T-cell (primary cell): ENCODE measurements around the gene SLCO3A1. TPM values are rescaled to one million over a fixed set of nuclear protein-coding genes. Genes with fewer than 3 reads are reported as not detected.

Experiments used
- ATAC-seq, 4 experiments: fragments of 200-7000 bp in 3 of 4; fragments of 150-1000 bp in 1 of 4; cut with Tn5 transposase; replicated peaks in 1 of 4; 1 replicate in 3 of 4; 2 replicates in 1 of 4; pipeline ENCODE4 v1.10.0; 2021; ENCODE audit warnings: moderate library complexity in 3 of 4, mild to moderate bottlenecking in 2 of 4, moderate number of reproducible peaks in 1 of 4
- CTCF ChIA-PET, 2 donors: fragments of 300-600 bp; sonication (Branson Sonifier 250); formaldehyde crosslinking; loops; one replicate each; lab custom pipeline; 2022; ENCODE audit warnings: antibody characterized with exemption in 2 of 2; lab: Charles Lee
- POLR2A ChIA-PET, 2 donors: fragments of 300-600 bp; sonication (Branson Sonifier 250); formaldehyde crosslinking; loops; one replicate each; lab custom pipeline; 2022; ENCODE audit warnings: antibody characterized with exemption in 2 of 2; lab: Charles Lee
- DNase-seq, 35 experiments: peaks; one replicate each; pipeline versions ENCODE4 v3.0.0 to v3.0.0-alpha.2; 2013 to 2023
- H3K27ac ChIP-seq: one replicate; pipeline ENCODE4 v1.5.1; 2013; ENCODE audit warnings: low read length
- H3K27me3 ChIP-seq, 2 experiments: replicated peaks in 1 of 2; 1 replicate in 1 of 2; 2 replicates in 1 of 2; pipeline versions ENCODE4 v1.6.1 to v1.7.0; 2013; ENCODE audit warnings: low read length in 1 of 2, mixed read lengths in 1 of 2; ENCODE audit not compliant: control insufficient read depth in 2 of 2, insufficient read depth in 2 of 2; ENCODE audit errors: extremely low read depth in 1 of 2
- H3K36me3 ChIP-seq, 2 donors: 1 replicate in 1 of 2; 2 replicates in 1 of 2; pipeline versions ENCODE4 v1.6.1 to v1.7.0; 2013; ENCODE audit warnings: low read length in 1 of 2; ENCODE audit not compliant: control insufficient read depth in 2 of 2, insufficient read depth in 1 of 2; ENCODE audit errors: extremely low read depth in 1 of 2
- H3K4me1 ChIP-seq, 2 experiments: 1 replicate in 1 of 2; 2 replicates in 1 of 2; pipeline versions ENCODE4 v1.6.1 to v1.7.0; 2013; ENCODE audit warnings: low read length in 2 of 2, mixed read lengths in 1 of 2; ENCODE audit not compliant: insufficient read depth in 2 of 2, control insufficient read depth in 1 of 2; ENCODE audit errors: extremely low read depth in 1 of 2
- H3K4me3 ChIP-seq, 2 donors: 1 replicate in 1 of 2; 2 replicates in 1 of 2; pipeline versions ENCODE4 v1.5.1 to v1.7.0; 2013; ENCODE audit warnings: mild to moderate bottlenecking in 2 of 2, low read length in 1 of 2, moderate library complexity in 1 of 2; ENCODE audit not compliant: control insufficient read depth in 1 of 2; ENCODE audit errors: extremely low read depth in 1 of 2
- H3K9me3 ChIP-seq: 2 replicates; pipeline ENCODE4 v1.7.0; 2013
- H3K27ac Mint-ChIP-seq, 2 donors: one replicate each; pipeline ENCODE4 v1.8.0; 2020 to 2021; ENCODE audit warnings: mild to moderate bottlenecking in 2 of 2, mixed read lengths in 2 of 2
- H3K27me3 Mint-ChIP-seq, 2 donors: one replicate each; pipeline ENCODE4 v1.8.0; 2021 to 2022; ENCODE audit warnings: mixed read lengths in 2 of 2
- H3K36me3 Mint-ChIP-seq: one replicate; pipeline ENCODE4 v1.8.0; 2021; ENCODE audit warnings: mixed read lengths
- H3K4me1 Mint-ChIP-seq, 3 donors: one replicate each; pipeline ENCODE4 v1.8.0; 2020 to 2022; ENCODE audit warnings: mixed read lengths in 3 of 3, mild to moderate bottlenecking in 1 of 3
- H3K4me3 Mint-ChIP-seq, 3 donors: one replicate each; pipeline ENCODE4 v1.8.0; 2020 to 2022; ENCODE audit warnings: mild to moderate bottlenecking in 3 of 3, mixed read lengths in 3 of 3, moderate library complexity in 3 of 3
- H3K9me3 Mint-ChIP-seq, 3 donors: one replicate each; pipeline ENCODE4 v1.8.0; 2020 to 2022; ENCODE audit warnings: mixed read lengths in 3 of 3
- WGBS: methylation state at CpG from one replicate; pipeline ENCODE4 v1.1.5; 2013; ENCODE audit warnings: missing lambda C conversion rate; ENCODE audit not compliant: insufficient coverage; 5-methylcytosine and 5-hydroxymethylcytosine counted together
- total RNA-seq, 35 experiments: library from RNA in 6 of 35; stranded (reverse) in 6 of 35; fragments of 120-200 nt in 1 of 35; gene quantifications; one replicate each; pipeline versions ENCODE4 v1.2.1 to v1.2.4 and lab custom pipeline; 2013 to 2026

Gene SLCO3A1
- total RNA-seq, 5 donors from 2014 or later (not counting 1 experiment from before 2014, with no cell fraction given), result 26.2 to 52.2 (median 38.7) TPM

DNA sequence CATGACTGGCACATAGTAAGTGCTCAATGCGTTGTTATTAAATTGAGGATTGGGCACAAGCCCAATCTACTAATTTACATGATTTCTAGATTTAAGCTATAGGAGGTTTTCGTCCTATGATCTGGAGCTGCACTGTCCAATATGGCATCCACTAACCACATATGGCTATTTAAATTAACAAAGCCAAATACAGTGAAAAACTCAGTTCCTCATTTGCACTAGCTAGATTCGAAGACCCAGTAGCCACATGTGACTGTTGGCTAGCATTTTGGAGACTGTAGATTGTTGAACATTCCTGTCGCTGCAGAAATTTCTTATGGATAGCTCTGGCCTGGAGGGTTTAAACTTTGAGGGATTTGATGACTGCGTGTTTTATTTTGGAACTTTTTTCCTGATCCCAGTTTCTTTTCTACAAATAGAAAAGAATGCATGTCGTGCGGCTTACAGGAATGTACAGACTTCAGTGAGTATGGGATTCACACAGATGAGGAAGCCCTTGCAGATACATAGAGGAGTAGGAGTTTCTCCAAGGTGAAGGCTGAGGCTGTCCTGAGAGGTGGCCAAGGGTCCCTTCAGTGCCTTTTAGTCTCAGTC is 82.8 kb downstream of the SLCO3A1 start:
- ChIA-PET POLR2A (no interaction called here), CTCF (no interaction called here)
- Mint-ChIP-seq H3K27ac (no peak overlapping the region), H3K4me3 (no peak overlapping the region), H3K27me3 (no peaks in the 10 kb centered on the region), H3K4me1 (peaks cover 27 to 65% (median 44%) of the 10 kb centered on the region in 3 donors), H3K9me3 (peaks cover 0 to 3% (median 0%) of the 10 kb centered on the region in 3 donors), H3K36me3 (peaks cover 8% of the 10 kb centered on the region)
- Histone ChIP-seq H3K36me3 (no peaks in the 10 kb centered on the region), H3K4me3 (no peak overlapping the region), H3K27me3 (no peaks in the 10 kb centered on the region), H3K27ac (no peak overlapping the region), H3K9me3 (no peaks in the 10 kb centered on the region), H3K4me1 (peaks cover 0 to 10% of the 10 kb centered on the region in 2 experiments)
- DNase-seq (no peak), ATAC-seq (no peak)
- no CpG with 5 or more reads among the region's 7 CpGs for WGBS

DNA sequence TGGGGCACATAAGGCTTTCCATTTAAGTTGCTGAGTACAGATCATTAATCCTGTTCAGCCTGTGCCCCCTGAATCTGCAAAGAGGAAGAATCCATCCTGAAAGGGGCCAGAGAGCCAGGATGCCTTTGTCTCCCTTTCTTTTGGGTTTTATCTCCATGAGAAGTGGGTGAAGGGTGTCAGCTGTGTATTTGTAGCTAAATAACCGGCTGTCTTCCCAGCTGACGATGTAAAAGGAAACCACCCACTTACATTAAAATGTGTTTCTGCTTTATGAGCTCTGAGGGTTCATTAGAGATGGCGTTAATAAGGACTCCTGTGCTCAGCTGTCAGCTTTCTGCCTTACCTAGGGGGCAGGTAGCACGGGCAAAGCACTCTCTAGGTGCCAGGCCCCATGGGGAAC is 83.4 kb downstream of the SLCO3A1 start:
- ATAC-seq (no peak), DNase-seq (no peak)
- no peaks in the 10 kb centered on the region for H3K27me3 ChIP-seq
- Mint-ChIP-seq H3K36me3 (peaks cover 8% of the 10 kb centered on the region), H3K4me3 (no peak overlapping the region), H3K4me1 (peaks cover 32 to 67% (median 44%) of the 10 kb centered on the region in 3 donors), H3K9me3 (peaks cover 0 to 3% (median 0%) of the 10 kb centered on the region in 3 donors), H3K27me3 (no peaks in the 10 kb centered on the region), H3K27ac (no peak overlapping the region)
- ChIA-PET CTCF (no interaction called here), POLR2A (no interaction called here)
- H3K4me3 ChIP-seq, result no peak overlapping the region
- no peak overlapping the region for H3K27ac ChIP-seq
- 95% methylated on average over 2 of the region's 4 CpGs for WGBS
- H3K4me1 ChIP-seq, result peaks cover 0 to 14% of the 10 kb centered on the region in 2 experiments
- H3K36me3 ChIP-seq, result no peaks in the 10 kb centered on the region
- no peaks in the 10 kb centered on the region for H3K9me3 ChIP-seq

DNA sequence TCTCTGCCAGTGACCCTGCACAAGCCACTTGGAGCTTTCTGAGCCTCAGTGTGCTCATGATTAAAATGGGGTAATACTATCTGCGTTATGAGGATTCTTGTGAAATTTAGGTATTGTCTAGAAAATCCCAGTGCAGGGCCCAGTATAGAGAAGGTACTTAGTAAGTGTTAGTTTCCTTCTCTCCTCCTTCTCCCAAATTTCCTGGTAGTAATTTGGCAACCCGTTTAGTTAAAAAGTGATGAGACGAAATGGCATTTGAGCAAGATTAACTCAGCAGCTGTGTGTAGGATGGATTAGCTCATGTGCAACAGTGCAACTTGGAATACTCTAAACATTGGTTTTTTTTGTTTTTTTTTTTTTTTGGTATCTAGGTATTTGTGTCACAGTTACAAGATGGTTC is 84.6 kb downstream of the SLCO3A1 start:
- H3K27me3 ChIP-seq, result no peaks in the 10 kb centered on the region
- H3K4me1 ChIP-seq, result peaks cover 0 to 24% of the 10 kb centered on the region in 2 experiments
- POLR2A ChIA-PET, result no interaction called here
- no peaks in the 10 kb centered on the region for H3K36me3 ChIP-seq
- no peaks in the 10 kb centered on the region for H3K27me3 Mint-ChIP-seq
- no peak overlapping the region for H3K4me3 ChIP-seq
- H3K9me3 ChIP-seq, result no peaks in the 10 kb centered on the region
- no peak overlapping the region for H3K4me3 Mint-ChIP-seq
- H3K9me3 Mint-ChIP-seq, result peaks cover 0 to 3% (median 0%) of the 10 kb centered on the region in 3 donors
- no peak overlapping the region for H3K27ac ChIP-seq
- H3K4me1 Mint-ChIP-seq, result peaks cover 39 to 76% (median 55%) of the 10 kb centered on the region in 3 donors
- peaks cover 8% of the 10 kb centered on the region for H3K36me3 Mint-ChIP-seq
- CTCF ChIA-PET, result interaction anchor here in 1 of 2 donors (0.6 kb wide), 1 partner anchor 658 kb away, joined by 3 read pairs; no protein-coding TSS in a partner anchor
- no CpG with 5 or more reads among the region's 3 CpGs for WGBS
- ATAC-seq, result no peak
- DNase-seq, result no peak
- no peak overlapping the region for H3K27ac Mint-ChIP-seq

DNA sequence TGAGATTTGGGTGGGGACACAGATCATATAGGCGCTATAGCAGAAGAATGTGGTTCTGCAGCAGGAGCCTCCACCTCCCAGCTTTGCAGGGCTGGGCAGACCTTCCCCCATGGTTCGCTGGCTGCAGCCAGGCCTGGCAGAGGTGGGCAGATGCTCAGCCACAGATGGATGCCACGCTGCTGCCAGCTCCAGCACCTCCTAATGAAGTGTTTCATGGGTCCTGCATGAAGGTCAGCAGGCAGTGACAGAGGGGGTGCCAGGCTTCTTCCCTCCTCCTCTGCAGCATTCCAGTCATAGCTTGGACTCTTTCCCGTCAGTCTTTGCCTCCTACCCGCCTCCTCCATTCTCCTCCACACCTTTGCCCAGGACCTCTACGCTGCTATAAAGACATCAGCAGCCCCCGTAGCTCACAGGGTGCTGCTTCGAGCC is 85.9 kb downstream of the SLCO3A1 start:
- 98% methylated on average over 8 of the region's 8 CpGs for WGBS
- Mint-ChIP-seq H3K27me3 (no peaks in the 10 kb centered on the region), H3K9me3 (no peaks in the 10 kb centered on the region), H3K36me3 (peaks cover 3% of the 10 kb centered on the region), H3K4me3 (no peak overlapping the region), H3K27ac (no peak overlapping the region), H3K4me1 (peaks cover 51 to 80% (median 66%) of the 10 kb centered on the region in 3 donors)
- ATAC-seq, result no peak
- Histone ChIP-seq H3K4me3 (no peak overlapping the region), H3K27me3 (no peaks in the 10 kb centered on the region), H3K9me3 (no peaks in the 10 kb centered on the region), H3K4me1 (peaks cover 0 to 28% of the 10 kb centered on the region in 2 experiments), H3K36me3 (no peaks in the 10 kb centered on the region), H3K27ac (no peak overlapping the region)
- POLR2A ChIA-PET, result interaction anchor here in 1 of 2 donors (0.6 kb wide), 1 partner anchor 38 kb away, joined by 3 read pairs; no protein-coding TSS in a partner anchor
- CTCF ChIA-PET, result interaction anchor here in 1 of 2 donors (0.9 kb wide), 1 partner anchor 90 kb away, joined by 5 read pairs; no protein-coding TSS in a partner anchor
- no peak for DNase-seq

DNA sequence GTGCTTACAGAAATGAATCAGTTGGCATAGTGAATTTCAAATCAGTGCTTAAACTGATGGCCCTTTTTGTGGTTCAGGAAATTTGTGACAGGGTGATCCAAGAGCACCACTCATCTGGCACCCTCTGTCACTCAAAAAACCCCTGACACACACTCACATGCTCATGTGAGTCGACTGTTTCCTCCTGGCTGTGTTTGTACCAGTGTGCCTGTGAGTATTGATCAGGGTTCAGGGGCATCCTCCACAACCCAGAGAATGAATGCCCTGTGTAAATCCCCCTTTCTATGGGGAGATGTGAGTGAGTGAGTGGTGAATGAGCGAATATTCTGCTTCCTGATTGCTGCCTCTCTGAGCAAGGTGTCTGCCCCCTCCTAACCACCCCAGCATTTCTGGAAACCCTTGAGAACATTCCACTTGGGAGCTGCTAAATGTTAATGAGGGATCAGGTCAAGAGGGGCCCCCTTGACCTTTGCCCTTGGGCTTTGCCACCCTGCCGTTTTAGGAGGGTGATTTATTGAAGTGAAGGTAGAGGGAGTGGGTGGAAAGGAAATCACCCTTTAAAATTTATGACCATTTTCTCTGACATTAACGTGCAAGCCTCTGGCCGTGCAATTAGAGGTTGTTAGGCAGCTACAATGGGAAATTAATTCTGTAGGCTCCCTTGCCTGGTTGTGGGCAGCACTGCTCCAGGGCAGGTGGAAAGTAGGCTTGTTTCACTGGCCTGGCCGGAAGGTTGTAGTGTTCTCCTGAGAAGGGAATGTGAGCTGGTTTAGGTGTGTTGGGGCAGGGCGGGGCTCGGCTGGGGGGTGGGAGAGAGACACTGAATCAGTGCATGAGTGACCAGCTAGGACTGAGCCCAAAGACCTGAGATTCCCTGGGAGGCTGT is 87.2 kb downstream of the SLCO3A1 start:
- Mint-ChIP-seq H3K4me3 (no peak overlapping the region), H3K9me3 (no peaks in the 10 kb centered on the region), H3K4me1 (peaks cover 51 to 73% (median 57%) of the 10 kb centered on the region in 3 donors), H3K27me3 (peaks cover 0 to 4% of the 10 kb centered on the region in 2 donors), H3K27ac (no peak overlapping the region), H3K36me3 (peaks cover 3% of the 10 kb centered on the region)
- H3K4me1 ChIP-seq, result peaks cover 0 to 28% of the 10 kb centered on the region in 2 experiments
- no peak for DNase-seq
- no peaks in the 10 kb centered on the region for H3K9me3 ChIP-seq
- no peaks in the 10 kb centered on the region for H3K36me3 ChIP-seq
- 97% methylated on average over 3 of the region's 8 CpGs for WGBS
- H3K27ac ChIP-seq, result no peak overlapping the region
- CTCF ChIA-PET, result interaction anchor here (0.5 to 2.2 kb wide), 11 partner anchors 52 to 855 kb away, joined by 3 to 22 read pairs (median 6); no protein-coding TSS in a partner anchor
- peak in 1 of 4 experiments; percentile 31 for ATAC-seq
- no peak overlapping the region for H3K4me3 ChIP-seq
- POLR2A ChIA-PET, result interaction anchor here in 1 of 2 donors (0.6 kb wide), 1 partner anchor 241 kb away, joined by 4 read pairs; no protein-coding TSS in a partner anchor
- no peaks in the 10 kb centered on the region for H3K27me3 ChIP-seq
